Brain microvascular endothelial cell (primary cell): Measurements from ENCODE around the gene PLA2G5.

Source experiments
- DNase-seq: peaks from one replicate; pipeline ENCODE4 v3.0.0-alpha.2; 2020
- H3K27ac ChIP-seq: fragments of 250-450 bp; sonication (Bioruptor Pico); 2 replicates; pipeline ENCODE4 v1.5.1; 2020; ENCODE audit warnings: mild to moderate bottlenecking, moderate library complexity
- H3K27me3 ChIP-seq: fragments of 250-450 bp; sonication (Bioruptor Pico); replicated peaks from 2 replicates; pipeline ENCODE4 v1.5.1; 2020; ENCODE audit warnings: mild to moderate bottlenecking
- H3K36me3 ChIP-seq: fragments of 250-450 bp; sonication (Bioruptor Pico); replicated peaks from 2 replicates; pipeline ENCODE4 v1.5.1; 2020; ENCODE audit warnings: mild to moderate bottlenecking
- H3K4me3 ChIP-seq: 2 replicates; pipeline ENCODE4 v1.5.1; 2011; ENCODE audit warnings: low read depth, mild to moderate bottlenecking, control low read depth, low read length, moderate library complexity
- in situ Hi-C: cut with HindIII; loops from 2 replicates; pipeline ENCODE4 v1.10.0; 2017; ENCODE audit warnings: low sequenced_read_pairs, low pct_ligation_motif_present
- TF ChIP-seq, protein P1 (sequence below): IDR thresholded peaks from 2 replicates; pipeline ENCODE4 v1.5.1; 2011; ENCODE audit warnings: low read depth, mild to moderate bottlenecking, moderate library complexity, low read length, control low read depth, inconsistent platforms; ENCODE audit errors: missing control alignments

The PLA2G5 gene

DNA sequence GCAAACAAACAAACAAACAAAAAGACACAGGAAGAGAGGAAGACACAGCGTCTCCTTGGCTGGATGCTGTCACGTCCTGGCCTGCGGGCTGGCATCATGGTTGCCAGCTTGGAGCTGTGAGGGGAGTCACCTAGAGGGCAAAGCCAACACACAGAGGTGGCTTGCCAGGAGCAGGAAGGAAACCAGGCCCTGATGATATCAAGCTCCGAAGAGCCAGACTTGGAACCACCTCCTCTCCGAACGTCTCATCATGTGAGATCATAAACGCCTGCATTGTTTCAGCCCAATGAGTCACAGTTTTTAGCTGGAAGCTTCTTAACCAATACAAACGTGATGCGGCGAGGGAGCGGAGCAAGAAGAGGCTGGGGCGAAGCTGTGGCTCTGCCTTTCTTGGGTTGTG is 40.7 kb downstream of the PLA2G5 start:
- no peak overlapping the region for H3K4me3 ChIP-seq
- in situ Hi-C loops: no loop called here
- DNase-seq: peak; percentile 6
- no peaks in the 10 kb centered on the region for H3K36me3 ChIP-seq
- H3K27me3 ChIP-seq: no peaks in the 10 kb centered on the region
- TF ChIP-seq, protein P1, sequence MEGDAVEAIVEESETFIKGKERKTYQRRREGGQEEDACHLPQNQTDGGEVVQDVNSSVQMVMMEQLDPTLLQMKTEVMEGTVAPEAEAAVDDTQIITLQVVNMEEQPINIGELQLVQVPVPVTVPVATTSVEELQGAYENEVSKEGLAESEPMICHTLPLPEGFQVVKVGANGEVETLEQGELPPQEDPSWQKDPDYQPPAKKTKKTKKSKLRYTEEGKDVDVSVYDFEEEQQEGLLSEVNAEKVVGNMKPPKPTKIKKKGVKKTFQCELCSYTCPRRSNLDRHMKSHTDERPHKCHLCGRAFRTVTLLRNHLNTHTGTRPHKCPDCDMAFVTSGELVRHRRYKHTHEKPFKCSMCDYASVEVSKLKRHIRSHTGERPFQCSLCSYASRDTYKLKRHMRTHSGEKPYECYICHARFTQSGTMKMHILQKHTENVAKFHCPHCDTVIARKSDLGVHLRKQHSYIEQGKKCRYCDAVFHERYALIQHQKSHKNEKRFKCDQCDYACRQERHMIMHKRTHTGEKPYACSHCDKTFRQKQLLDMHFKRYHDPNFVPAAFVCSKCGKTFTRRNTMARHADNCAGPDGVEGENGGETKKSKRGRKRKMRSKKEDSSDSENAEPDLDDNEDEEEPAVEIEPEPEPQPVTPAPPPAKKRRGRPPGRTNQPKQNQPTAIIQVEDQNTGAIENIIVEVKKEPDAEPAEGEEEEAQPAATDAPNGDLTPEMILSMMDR: no peak
- H3K27ac ChIP-seq: no peak overlapping the region

- TF ChIP-seq, protein P1: no peak
- no peak for DNase-seq
- no peak overlapping the region for H3K27ac ChIP-seq
- no peaks in the 10 kb centered on the region for H3K36me3 ChIP-seq
- H3K27me3 ChIP-seq: no peaks in the 10 kb centered on the region
- H3K4me3 ChIP-seq: no peak overlapping the region
- in situ Hi-C loops: no loop called here
Measured at GRCh38 chr1:20111452-20111851, 41.5 kb downstream of the PLA2G5 start.

DNA sequence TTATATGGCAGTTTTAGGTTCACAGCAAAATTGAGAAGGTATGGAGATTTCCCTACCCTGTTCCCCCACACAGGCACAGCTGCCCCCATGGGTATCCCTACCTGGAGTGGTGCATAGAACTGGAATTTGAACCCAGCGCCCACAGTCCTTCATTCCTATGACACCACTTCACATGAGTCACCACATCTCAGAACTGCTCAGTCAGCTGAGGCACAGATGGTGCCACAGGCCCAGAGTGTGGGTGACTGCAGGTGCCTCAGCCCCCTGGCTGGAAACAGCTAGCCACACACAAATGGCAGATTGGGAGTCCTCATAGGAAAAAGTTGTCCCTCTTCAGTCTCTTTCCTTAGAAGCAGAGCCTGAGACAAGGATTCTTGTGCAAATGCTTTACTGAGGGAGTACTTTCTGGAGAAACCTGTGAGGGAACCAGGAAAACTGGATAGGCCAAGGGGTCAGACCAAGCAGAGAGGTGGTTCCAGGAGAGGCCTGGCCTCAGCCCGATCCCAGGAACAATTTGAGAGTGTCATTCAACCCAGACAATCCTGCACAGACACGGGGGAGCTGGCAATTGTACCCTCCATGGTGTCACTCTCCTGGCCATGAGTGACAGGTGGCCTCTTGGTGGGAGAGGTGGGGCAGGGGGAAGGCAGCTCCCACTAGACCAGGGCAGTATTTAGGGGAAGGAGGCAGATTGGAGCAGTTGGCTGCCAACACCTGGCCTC is 42.4 kb downstream of the PLA2G5 start:
- TF ChIP-seq, protein P1: no peak
- no peak overlapping the region for H3K27ac ChIP-seq
- in situ Hi-C loops: no loop called here
- DNase-seq: no peak
- no peaks in the 10 kb centered on the region for H3K27me3 ChIP-seq
- H3K36me3 ChIP-seq: no peaks in the 10 kb centered on the region
- H3K4me3 ChIP-seq: no peak overlapping the region

DNA sequence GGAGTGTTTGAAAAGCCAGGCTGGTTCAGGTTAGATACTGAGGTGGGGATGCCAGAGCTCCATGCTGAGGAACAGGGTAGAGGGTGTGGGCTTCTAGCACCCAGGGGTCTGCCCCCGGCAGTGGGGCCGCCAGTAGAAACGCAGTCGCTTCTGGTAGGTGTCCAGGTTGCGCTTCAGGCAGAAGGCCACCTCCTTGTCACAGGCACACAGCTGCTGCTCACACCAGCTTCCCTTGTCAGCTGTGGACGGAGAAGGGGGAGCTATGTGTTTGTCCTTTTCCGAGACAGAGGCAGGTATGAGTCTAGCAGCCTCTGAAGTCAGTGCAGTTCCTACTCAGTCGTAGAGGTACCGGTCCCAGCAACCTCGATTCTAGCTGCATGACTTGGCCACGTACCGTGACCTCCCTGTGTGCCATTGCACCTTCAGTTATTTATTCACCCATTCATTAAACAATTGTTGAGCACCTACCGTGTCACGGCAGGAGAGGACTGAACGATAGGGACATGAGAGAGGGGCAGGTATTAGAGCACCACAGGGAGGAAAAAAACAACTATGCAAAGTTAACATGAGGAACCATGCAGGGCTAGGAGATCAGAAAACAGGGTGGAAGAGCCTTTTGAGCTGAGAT is 44.1 kb downstream of the PLA2G5 start:
- TF ChIP-seq, protein P1: no peak
- no peaks in the 10 kb centered on the region for H3K27me3 ChIP-seq
- no peaks in the 10 kb centered on the region for H3K36me3 ChIP-seq
- no peak for DNase-seq
- no peak overlapping the region for H3K4me3 ChIP-seq
- no peak overlapping the region for H3K27ac ChIP-seq
- in situ Hi-C loops: no loop called here

DNA sequence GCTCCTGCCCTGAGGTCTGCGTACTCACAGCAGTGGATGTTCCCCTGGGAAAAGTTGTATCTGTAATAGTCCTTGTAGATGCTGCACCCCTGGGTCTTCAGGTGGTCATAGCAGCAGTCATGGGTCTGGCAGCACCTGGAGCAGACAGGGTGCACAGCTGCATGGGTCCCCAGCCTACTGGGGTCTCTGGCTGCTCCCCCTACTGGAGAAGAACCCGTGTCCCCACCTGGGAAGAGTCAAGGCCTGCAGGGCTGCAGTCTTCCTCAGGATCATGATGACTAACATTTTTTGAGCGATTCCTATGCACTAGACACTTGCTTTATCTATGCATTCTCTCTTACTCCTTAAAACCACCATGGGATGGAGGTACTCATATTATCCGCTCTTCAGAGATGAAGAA is 45.5 kb downstream of the PLA2G5 start:
- TF ChIP-seq, protein P1: no peak
- H3K4me3 ChIP-seq: no peak overlapping the region
- no peak for DNase-seq
- H3K27me3 ChIP-seq: no peaks in the 10 kb centered on the region
- in situ Hi-C loops: no loop called here
- no peak overlapping the region for H3K27ac ChIP-seq
- H3K36me3 ChIP-seq: no peaks in the 10 kb centered on the region
